ENCODE data around the gene RETREG2. TPM values are rescaled to one million over a fixed set of nuclear protein-coding genes. Genes with fewer than 3 reads are reported as not detected.

Gene RETREG2
- total RNA-seq, 1 experiment from 2014 or later, result 59.5 TPM

DNA sequence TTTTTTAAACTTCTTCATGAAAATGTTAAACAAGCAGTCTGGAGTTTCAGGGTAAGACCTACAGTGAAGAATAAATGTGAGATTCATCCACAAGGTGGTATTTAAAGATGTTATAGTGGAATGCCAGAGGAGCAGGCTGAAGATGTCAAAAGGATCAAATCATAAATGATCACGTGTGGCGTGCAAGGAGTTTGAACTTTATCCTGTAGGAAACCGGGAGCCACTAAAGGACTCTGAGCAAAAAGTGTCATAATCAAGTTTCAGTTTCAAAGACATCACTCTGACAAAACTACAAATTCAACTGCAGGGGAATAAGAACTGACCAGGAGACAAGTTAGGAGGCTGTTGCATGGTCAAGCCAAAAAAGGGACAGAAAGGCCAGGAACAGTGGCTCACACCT is 37.4 kb upstream of the RETREG2 start:
- Histone ChIP-seq H3K36me3 (ENCODE audit: control insufficient read depth, insufficient read depth, low read length) (peaks cover 5% of the 10 kb centered on the region), H3K9me3 (no peaks in the 10 kb centered on the region), H3K4me3 (ENCODE audit: low read depth, low read length) (no peak overlapping the region), H3K4me1 (no peaks in the 10 kb centered on the region), H3K27me3 (replicated peaks; ENCODE audit: control insufficient read depth, insufficient read depth, low read length) (no peaks in the 10 kb centered on the region)
- BruUV-seq (replicated peaks), result no TSS peak
- Mint-ChIP-seq H3K27ac (ENCODE audit: unreplicated experiment) (no peak overlapping the region), H3K4me1 (ENCODE audit: low read depth, unreplicated experiment) (no peaks in the 10 kb centered on the region), H3K9me3 (ENCODE audit: unreplicated experiment) (no peaks in the 10 kb centered on the region), H3K4me3 (ENCODE audit: unreplicated experiment) (no peak overlapping the region), H3K36me3 (ENCODE audit: insufficient read depth, unreplicated experiment) (peaks cover 10% of the 10 kb centered on the region), H3K27me3 (ENCODE audit: insufficient read depth, unreplicated experiment) (no peaks in the 10 kb centered on the region)
- intact Hi-C loops (cut with micrococcal nuclease; ENCODE audit: unreplicated experiment), result no loop called here
- TF ChIP-seq, protein P1, sequence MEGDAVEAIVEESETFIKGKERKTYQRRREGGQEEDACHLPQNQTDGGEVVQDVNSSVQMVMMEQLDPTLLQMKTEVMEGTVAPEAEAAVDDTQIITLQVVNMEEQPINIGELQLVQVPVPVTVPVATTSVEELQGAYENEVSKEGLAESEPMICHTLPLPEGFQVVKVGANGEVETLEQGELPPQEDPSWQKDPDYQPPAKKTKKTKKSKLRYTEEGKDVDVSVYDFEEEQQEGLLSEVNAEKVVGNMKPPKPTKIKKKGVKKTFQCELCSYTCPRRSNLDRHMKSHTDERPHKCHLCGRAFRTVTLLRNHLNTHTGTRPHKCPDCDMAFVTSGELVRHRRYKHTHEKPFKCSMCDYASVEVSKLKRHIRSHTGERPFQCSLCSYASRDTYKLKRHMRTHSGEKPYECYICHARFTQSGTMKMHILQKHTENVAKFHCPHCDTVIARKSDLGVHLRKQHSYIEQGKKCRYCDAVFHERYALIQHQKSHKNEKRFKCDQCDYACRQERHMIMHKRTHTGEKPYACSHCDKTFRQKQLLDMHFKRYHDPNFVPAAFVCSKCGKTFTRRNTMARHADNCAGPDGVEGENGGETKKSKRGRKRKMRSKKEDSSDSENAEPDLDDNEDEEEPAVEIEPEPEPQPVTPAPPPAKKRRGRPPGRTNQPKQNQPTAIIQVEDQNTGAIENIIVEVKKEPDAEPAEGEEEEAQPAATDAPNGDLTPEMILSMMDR (IDR thresholded peaks at IDR 0.05; ENCODE audit: insufficient read depth in 1 of 2, low read depth in 1 of 2, low read length in 1 of 2, severe bottlenecking in 1 of 2, unreplicated experiment in 1 of 2), result no peak
- ChIA-PET CTCF (interaction anchor here (1.0 kb wide), 1 partner anchor 13 kb away, joined by 3 read pairs; no protein-coding TSS in a partner anchor), POLR2A (no interaction called here)
- no peak for DNase-seq

DNA sequence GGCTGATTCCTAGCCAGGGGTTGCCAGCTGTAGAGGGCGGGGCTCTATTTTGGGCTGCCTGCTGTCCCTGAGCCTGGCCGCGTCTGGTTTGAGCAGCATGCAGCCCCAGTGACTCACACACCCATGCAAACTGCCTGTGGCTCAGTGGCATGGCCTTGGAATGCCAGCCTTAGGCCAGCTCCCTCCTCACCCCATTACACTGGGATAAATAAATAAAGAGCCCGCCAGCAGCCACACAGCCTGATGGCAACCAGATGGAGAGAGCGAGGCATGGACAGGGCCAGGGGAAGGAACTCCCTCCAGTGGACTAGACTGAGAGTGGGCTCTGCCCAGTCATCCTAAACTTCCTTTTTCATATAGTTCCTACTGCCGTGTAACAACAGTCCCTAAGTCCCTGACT is 35.7 kb upstream of the RETREG2 start:
- H3K27me3 ChIP-seq (replicated peaks; ENCODE audit: control insufficient read depth, insufficient read depth, low read length), result no peaks in the 10 kb centered on the region
- Mint-ChIP-seq H3K4me1 (ENCODE audit: low read depth, unreplicated experiment) (no peaks in the 10 kb centered on the region), H3K27ac (ENCODE audit: unreplicated experiment) (no peak overlapping the region), H3K9me3 (ENCODE audit: unreplicated experiment) (no peaks in the 10 kb centered on the region), H3K27me3 (ENCODE audit: insufficient read depth, unreplicated experiment) (no peaks in the 10 kb centered on the region), H3K4me3 (ENCODE audit: unreplicated experiment) (no peak overlapping the region), H3K36me3 (ENCODE audit: insufficient read depth, unreplicated experiment) (peaks cover 17% of the 10 kb centered on the region)
- no peaks in the 10 kb centered on the region for H3K4me1 ChIP-seq
- TF ChIP-seq, protein P1 (IDR thresholded peaks at IDR 0.05; ENCODE audit: insufficient read depth in 1 of 2, low read depth in 1 of 2, low read length in 1 of 2, severe bottlenecking in 1 of 2, unreplicated experiment in 1 of 2), result no peak
- H3K36me3 ChIP-seq (ENCODE audit: control insufficient read depth, insufficient read depth, low read length), result peaks cover 5% of the 10 kb centered on the region
- no peak for DNase-seq
- CTCF ChIA-PET, result interaction anchor here (0.6 kb wide), 1 partner anchor 54 kb away, joined by 3 read pairs; no protein-coding TSS in a partner anchor
- H3K9me3 ChIP-seq, result no peaks in the 10 kb centered on the region
- intact Hi-C loops (cut with micrococcal nuclease; ENCODE audit: unreplicated experiment), result no loop called here
- BruUV-seq (replicated peaks), result no TSS peak
- no peak overlapping the region for H3K4me3 ChIP-seq (ENCODE audit: low read depth, low read length)
- POLR2A ChIA-PET, result interaction anchor here (1.0 kb wide), 1 partner anchor 34 kb away, joined by 5 read pairs; the partner anchor contains the start of gene CNPPD1

DNA sequence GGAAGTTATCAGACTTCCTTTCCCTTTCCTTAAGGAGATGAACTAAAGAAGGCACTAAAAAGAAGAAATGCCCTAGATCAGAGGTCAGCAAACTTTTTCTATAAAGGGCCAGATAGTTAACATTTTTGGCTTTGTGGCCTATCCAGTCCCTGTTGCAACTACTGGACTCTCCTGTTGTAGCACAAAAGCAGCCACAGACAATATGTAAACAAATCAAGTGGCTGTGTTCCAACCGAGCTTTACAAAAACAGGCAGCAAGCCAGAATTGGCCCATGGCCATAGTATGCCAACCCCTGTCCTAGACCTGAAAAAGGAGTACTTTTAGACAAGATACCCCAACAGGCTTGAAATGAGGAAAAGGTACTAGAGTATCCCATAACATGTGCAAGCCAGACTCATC is 28.4 kb upstream of the RETREG2 start:
- peaks cover 2% of the 10 kb centered on the region; the same call in 1 of the 2 replicates for H3K36me3 ChIP-seq (ENCODE audit: control insufficient read depth, insufficient read depth, low read length)
- H3K9me3 ChIP-seq, result no peaks in the 10 kb centered on the region
- CTCF ChIA-PET, result interaction anchor here (1.3 to 2.1 kb wide), 2 partner anchors 91 to 120 kb away, joined by 6 to 9 read pairs; no protein-coding TSS in a partner anchor
- no TSS peak for BruUV-seq (replicated peaks)
- DNase-seq, result no peak
- peaks cover 8% of the 10 kb centered on the region for H3K36me3 Mint-ChIP-seq (ENCODE audit: insufficient read depth, unreplicated experiment)
- TF ChIP-seq, protein P1 (IDR thresholded peaks at IDR 0.05; ENCODE audit: insufficient read depth in 1 of 2, low read depth in 1 of 2, low read length in 1 of 2, severe bottlenecking in 1 of 2, unreplicated experiment in 1 of 2), result no peak
- no peaks in the 10 kb centered on the region for H3K4me1 Mint-ChIP-seq (ENCODE audit: low read depth, unreplicated experiment)
- H3K4me3 ChIP-seq (ENCODE audit: low read depth, low read length), result no peak overlapping the region
- H3K4me1 ChIP-seq, result no peaks in the 10 kb centered on the region
- no peak overlapping the region for H3K4me3 Mint-ChIP-seq (ENCODE audit: unreplicated experiment)
- no peaks in the 10 kb centered on the region for H3K27me3 Mint-ChIP-seq (ENCODE audit: insufficient read depth, unreplicated experiment)
- H3K9me3 Mint-ChIP-seq (ENCODE audit: unreplicated experiment), result no peaks in the 10 kb centered on the region
- intact Hi-C loops (cut with micrococcal nuclease; ENCODE audit: unreplicated experiment), result no loop called here
- H3K27ac Mint-ChIP-seq (ENCODE audit: unreplicated experiment), result no peak overlapping the region
- POLR2A ChIA-PET, result no interaction called here
- H3K27me3 ChIP-seq (replicated peaks; ENCODE audit: control insufficient read depth, insufficient read depth, low read length), result no peaks in the 10 kb centered on the region
